ENCODE results near the gene NDUFB11.
"Not testable (repeated sequence)": the region's sequence is repeated elsewhere in the genome, so short reads cannot be mapped to it uniquely, and the experiment has no call there.

The NDUFB11 gene

GRCh38 chrX:47145395-47146120, 1.1 kb upstream of the NDUFB11 start:
- FAIRE-seq: no peak

- no peak for FAIRE-seq
These were observed 442 bp downstream of the NDUFB11 start for GRCh38 chrX:47143894-47144625.

- no peak for FAIRE-seq
These were observed 6.3 kb downstream of the NDUFB11 start for GRCh38 chrX:47138171-47138570.

- not testable (repeated sequence) for FAIRE-seq
These were observed 8.9 kb downstream of the NDUFB11 start for GRCh38 chrX:47135650-47136049.

DNA sequence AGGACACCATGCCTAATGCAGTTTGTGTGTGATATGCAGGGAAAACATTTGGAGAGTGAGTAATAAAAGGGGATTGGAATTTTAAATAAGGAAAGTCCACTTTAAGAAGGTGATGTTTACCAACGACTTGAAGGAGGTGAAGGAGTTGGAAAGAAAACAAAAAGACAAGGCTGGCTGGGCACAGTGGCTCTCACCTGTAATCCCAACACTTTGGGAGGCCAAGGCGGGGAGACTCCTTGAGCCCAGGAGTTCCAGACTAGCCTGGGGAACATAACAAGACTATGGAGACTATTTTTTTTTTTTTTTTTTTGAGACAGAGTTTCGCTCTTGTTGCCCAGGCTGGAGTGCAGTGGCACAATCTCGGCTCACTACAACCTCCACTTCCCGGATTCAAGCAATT, 11.0 kb downstream of the NDUFB11 start:
- no peak for FAIRE-seq

- peak; percentile 21 for FAIRE-seq
These were observed 14.6 kb downstream of the NDUFB11 start for GRCh38 chrX:47129899-47130358.

DNA sequence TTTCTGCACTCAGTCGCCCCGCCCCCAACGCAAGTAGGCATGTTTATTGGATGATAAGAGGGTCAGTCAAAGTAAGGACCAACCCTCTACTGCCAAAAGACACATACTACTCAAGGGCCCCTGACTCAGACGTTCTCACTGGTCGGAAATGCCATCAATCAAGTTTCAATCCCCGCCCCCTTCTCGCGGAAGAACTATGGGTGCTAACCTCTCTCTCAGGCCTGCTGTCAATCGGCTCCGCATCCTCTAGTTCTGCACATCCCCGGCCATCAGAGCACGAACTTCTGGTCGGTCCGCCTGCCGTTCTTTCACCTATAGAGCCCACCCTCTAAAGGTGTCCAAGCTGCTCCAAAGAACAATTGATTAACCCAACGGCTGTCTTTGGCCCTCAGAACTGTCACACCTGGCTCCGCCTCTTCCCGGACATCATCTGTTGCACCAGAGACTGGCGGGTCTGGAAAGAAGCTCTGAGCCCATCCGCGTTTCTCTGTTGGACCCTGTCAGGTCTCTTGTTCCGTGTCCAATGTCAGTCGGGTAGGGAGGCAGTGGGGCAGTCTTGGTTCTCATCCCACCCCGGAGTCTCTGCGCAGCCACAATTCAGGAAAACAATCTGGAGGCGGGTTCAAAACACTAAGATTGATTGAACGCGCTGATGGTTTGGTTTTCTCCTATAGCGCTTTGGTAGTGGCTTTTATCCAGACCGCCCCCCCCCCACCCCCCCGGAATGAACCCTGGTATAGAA, 15.2 kb downstream of the NDUFB11 start:
- FAIRE-seq: peak; percentile 84

GRCh38 chrX:47124466-47124865, 20.0 kb downstream of the NDUFB11 start:
- not testable (repeated sequence) for FAIRE-seq

GRCh38 chrX:47116551-47117110, 27.9 kb downstream of the NDUFB11 start:
- peak; percentile 49 for FAIRE-seq

DNA sequence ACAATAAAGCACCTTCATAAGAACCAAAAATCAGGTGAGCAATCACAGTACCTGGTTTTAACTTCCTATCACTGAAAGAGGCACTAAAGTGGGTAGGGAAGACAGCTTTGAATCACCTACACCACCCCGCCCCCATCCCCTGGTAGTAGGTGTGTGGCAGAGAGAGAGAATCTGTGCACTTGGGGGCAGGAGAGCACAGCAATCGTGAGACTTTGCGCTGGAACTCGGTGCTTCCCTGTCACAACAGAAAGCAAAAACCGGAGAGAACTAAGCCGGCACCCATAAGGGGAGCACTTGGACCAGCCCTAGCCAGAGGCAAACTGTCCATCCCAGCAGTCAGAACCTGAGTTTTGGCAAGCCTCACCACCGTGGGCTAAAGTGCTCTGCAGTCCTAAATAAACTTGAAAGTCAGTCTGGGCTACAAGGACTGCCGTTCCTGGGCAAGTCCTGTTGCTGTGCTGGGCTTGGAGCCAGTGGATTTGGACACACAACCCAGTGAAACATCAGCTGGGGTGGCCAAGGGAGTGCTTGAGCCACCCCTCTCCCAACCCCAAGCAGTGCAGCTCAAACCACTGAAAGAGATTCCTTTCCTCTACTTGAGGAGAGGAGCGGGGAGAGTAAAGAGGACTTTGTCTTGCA, 32.1 kb downstream of the NDUFB11 start:
- no peak for FAIRE-seq

DNA sequence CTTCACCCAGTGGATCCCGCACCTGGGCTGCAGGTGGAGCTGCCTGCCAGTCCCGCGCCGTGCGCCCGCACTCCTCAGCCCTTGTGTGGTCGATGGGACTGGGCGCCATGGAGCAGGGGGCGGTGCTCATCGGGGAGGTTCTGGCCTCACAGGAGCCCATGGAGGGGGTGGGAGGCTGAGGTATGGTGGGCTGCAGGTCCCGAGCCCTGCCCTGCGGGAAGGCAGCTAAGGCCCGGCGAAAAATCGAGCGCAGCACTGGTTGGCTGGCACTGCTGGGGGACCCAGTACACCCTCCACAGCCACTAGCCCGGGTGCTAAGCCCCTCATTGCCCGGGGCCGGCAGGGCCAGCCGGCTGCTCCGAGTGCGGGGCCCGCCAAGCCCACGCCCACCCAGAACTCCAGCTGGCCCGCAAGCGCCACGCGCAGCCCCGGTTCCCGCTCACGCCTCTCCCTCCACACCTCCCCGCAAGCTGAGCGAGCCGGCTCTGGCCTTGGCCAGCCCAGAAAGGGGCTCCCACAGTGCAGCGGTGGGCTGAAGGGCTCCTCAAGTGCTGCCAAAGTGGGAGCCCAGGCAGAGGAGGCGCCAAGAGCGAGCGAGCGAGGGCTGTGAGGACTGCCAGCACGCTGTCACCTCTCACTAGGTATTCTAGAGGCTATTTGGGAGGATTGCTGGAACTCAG, 33.4 kb downstream of the NDUFB11 start:
- not testable (repeated sequence) for FAIRE-seq

- no peak for FAIRE-seq
These were observed 43.3 kb downstream of the NDUFB11 start for GRCh38 chrX:47101206-47101605.

GRCh38 chrX:47098338-47099094, 46.0 kb downstream of the NDUFB11 start:
- peak; percentile 90 for FAIRE-seq

DNA sequence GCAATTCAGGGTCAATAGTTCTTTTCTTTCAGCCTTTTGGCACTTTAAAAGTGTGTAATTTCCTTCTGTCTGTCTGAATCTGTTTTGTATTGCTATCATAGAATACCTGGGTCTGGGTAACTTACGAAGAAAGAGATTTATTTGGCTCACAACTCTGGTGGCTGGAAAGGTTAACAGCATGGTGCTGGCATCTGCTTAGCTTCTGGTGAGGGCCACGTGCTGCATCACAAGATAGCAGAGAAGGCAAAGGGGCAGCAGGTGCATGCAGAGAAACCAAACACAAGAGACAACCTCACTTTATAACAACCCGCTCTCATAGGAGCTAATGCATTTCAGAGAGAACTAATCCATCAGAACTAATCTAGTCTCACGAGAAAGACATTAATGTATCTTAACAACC, 47.5 kb downstream of the NDUFB11 start:
- no peak for FAIRE-seq

DNA sequence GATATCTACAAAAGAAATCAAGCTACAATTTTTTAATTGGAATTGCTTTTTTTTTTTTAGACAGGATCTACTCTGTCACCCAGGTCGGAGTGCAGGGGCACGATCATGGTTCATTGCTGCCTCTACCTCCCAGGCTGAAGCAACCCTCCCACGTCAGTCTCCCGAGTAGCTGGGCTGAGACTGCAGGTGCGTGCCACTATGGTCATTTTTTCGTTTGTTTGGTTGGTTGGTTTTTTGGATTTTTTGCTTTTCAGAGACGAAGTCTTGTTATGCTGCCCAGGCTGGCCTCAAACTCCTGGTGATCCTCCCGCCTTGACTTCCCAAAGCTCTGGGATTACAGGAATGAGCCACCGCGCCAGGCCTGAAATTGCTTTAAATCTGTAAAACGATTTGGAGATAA, 50.6 kb downstream of the NDUFB11 start:
- FAIRE-seq: no peak

GRCh38 chrX:47093248-47093647, 51.3 kb downstream of the NDUFB11 start:
- peak; percentile 24 for FAIRE-seq

Measured in colon (tissue), 2 donors.